Fibroblast of upper back skin (primary cell): Measurements from ENCODE around the gene PTH2.

Source experiments
- DNase-seq: peaks from one replicate; pipeline ENCODE4 v3.0.0-alpha.2; 2013

Gene PTH2

GRCh38 chr19:49409441-49410029 lies 13.7 kb downstream of the PTH2 start:
- no peak for DNase-seq

GRCh38 chr19:49408816-49409440 lies 14.3 kb downstream of the PTH2 start:
- DNase-seq: no peak

GRCh38 chr19:49407482-49408015 lies 15.7 kb downstream of the PTH2 start:
- no peak for DNase-seq

GRCh38 chr19:49407079-49407478 lies 16.2 kb downstream of the PTH2 start:
- no peak for DNase-seq

GRCh38 chr19:49403404-49404187 lies 19.6 kb downstream of the PTH2 start:
- peak; percentile 48 for DNase-seq

- DNase-seq: peak; percentile 22
These were observed 23.2 kb downstream of the PTH2 start for GRCh38 chr19:49400029-49400428.

GRCh38 chr19:49398931-49399330 lies 24.3 kb downstream of the PTH2 start:
- DNase-seq: no peak

GRCh38 chr19:49398001-49398615 lies 25.1 kb downstream of the PTH2 start:
- no peak for DNase-seq

- no peak for DNase-seq
These were observed 26.3 kb downstream of the PTH2 start for GRCh38 chr19:49396738-49397505.

GRCh38 chr19:49395581-49396407 lies 27.4 kb downstream of the PTH2 start:
- DNase-seq: no peak

GRCh38 chr19:49393881-49394280 lies 29.4 kb downstream of the PTH2 start:
- no peak for DNase-seq

GRCh38 chr19:49391581-49392399 lies 31.5 kb downstream of the PTH2 start:
- DNase-seq: peak; percentile 68

- no peak for DNase-seq
These were observed 32.3 kb downstream of the PTH2 start for GRCh38 chr19:49390929-49391359.

- DNase-seq: no peak
These were observed 32.9 kb downstream of the PTH2 start for GRCh38 chr19:49390131-49390928.

GRCh38 chr19:49389406-49389805 lies 33.8 kb downstream of the PTH2 start:
- DNase-seq: no peak

GRCh38 chr19:49387936-49388372 lies 35.3 kb downstream of the PTH2 start, which contains the start of gene KASH5:
Gene KASH5, plus strand, starts transcription at chr19:49388249. Its CDS starts 2,635 bp downstream, at chr19:49390884.
- DNase-seq: peak; percentile 45

GRCh38 chr19:49383599-49383998 lies 39.6 kb downstream of the PTH2 start:
- DNase-seq: no peak

- no peak for DNase-seq
These were observed 40.6 kb downstream of the PTH2 start for GRCh38 chr19:49382639-49383038.

- DNase-seq: no peak
These were observed 42.9 kb downstream of the PTH2 start for GRCh38 chr19:49380391-49380790.

- no peak for DNase-seq
These were observed 44.7 kb downstream of the PTH2 start for GRCh38 chr19:49378512-49378911.
